K562 (cell line): Measurements from ENCODE around the gene VARS1. TPM values are rescaled to one million over a fixed set of nuclear protein-coding genes. Genes with fewer than 3 reads are reported as not detected.
A peak's percentile ranks its signal among the peaks of the same experiment; 100 is the strongest.

Experiments used
- COPS2 ChIP-seq: fragments of 450-650 bp; conservative IDR thresholded peaks from 2 replicates; pipeline ENCODE4 v1.6.1; 2016; ENCODE audit warnings: mild to moderate bottlenecking, moderate library complexity
- NONO ChIP-seq, 2 experiments: fragments of 200-400 bp in 1 of 2; fragments of 450-650 bp in 1 of 2; formaldehyde crosslinking in 1 of 2; IDR thresholded peaks; 2 replicates each; pipeline ENCODE4 v1.6.1; 2017; ENCODE audit warnings: low read depth in 2 of 2, mild to moderate bottlenecking in 2 of 2, moderate library complexity in 2 of 2, low read length in 1 of 2
- PHF20 ChIP-seq: fragments of 450-650 bp; IDR thresholded peaks from 2 replicates; pipeline ENCODE4 v1.6.1; 2018; ENCODE audit not compliant: partially characterized antibody
- RBFOX2 ChIP-seq: fragments of 200-400 bp; formaldehyde crosslinking; IDR thresholded peaks from 2 replicates; pipeline ENCODE4 v1.6.1; 2017; ENCODE audit warnings: low read depth, mild to moderate bottlenecking, low read length, moderate library complexity
- RCOR1 ChIP-seq, 2 experiments: IDR thresholded peaks; 2 replicates each; pipeline ENCODE4 v1.6.1; 2012; ENCODE audit warnings: low read depth in 2 of 2, low read length in 2 of 2, borderline replicate concordance in 1 of 2, improper control_type of control experiment in 1 of 2
- ZFP30 ChIP-seq: fragments of 250-450 bp; sonication (Bioruptor Pico); IDR thresholded peaks from 2 replicates; pipeline ENCODE4 v1.8.0; 2022; ENCODE audit warnings: moderate library complexity, mild to moderate bottlenecking, inconsistent platforms, borderline replicate concordance
- polyA plus RNA-seq, 8 experiments: library from polyadenylated mRNA; depleted of rRNA in 4 of 8; stranded (reverse) in 5 of 8; unstranded in 3 of 8; fragments of >200 nt; fragmentation: Nextera tagmentation in 2 of 8; fragmentation: Illumina TruSeq in 1 of 8; extraction: Ambion mirVana in 2 of 8; extraction: Trizol in 1 of 8; gene quantifications; 2 replicates each; pipeline versions ENCODE4 v1.2.1 to v1.2.3, GENCODE V29; 2011 to 2014; ENCODE audit warnings: inconsistent platforms in 1 of 8, missing spikeins in 1 of 8
- total RNA-seq, 7 experiments: library from RNA; depleted of rRNA in 6 of 7; stranded (reverse); fragments of >200 nt in 6 of 7; fragmentation: Illumina TruSeq in 2 of 7; extraction: Trizol in 2 of 7; gene quantifications; 2 replicates each; pipeline versions ENCODE4 v1.2.1 to v1.2.3, GENCODE V29; 2011 to 2021; ENCODE audit warnings: low replicate concordance in 1 of 7
- TF ChIP-seq, protein P1 (sequence below): fragments of 450-650 bp; IDR thresholded peaks from 2 replicates; pipeline ENCODE4 v1.6.1; 2017; ENCODE audit warnings: antibody characterized with exemption, mild to moderate bottlenecking
- TF ChIP-seq, protein P2 (sequence below): sonication (generic); formaldehyde crosslinking; IDR thresholded peaks from 2 replicates; pipeline ENCODE4 v1.8.0; 2022; ENCODE audit warnings: missing genetic modification reagents, mild to moderate bottlenecking, borderline replicate concordance
- TF ChIP-seq, protein P3 (sequence below): fragments of 250-450 bp; sonication (Bioruptor Pico); IDR thresholded peaks from 2 replicates; pipeline ENCODE4 v1.8.0; 2022; ENCODE audit warnings: inconsistent platforms
- TF ChIP-seq, protein P4 (sequence below): fragments of 250-450 bp; sonication (Bioruptor Pico); IDR thresholded peaks from 2 replicates; pipeline ENCODE4 v1.8.0; 2022; ENCODE audit warnings: moderate library complexity, mild to moderate bottlenecking, inconsistent platforms

VARS1 gene
- total and polyA plus RNA-seq, 9 of the 15 experiments (the other 6 are each of a cell fraction or from before 2014, with no cell fraction given) = 2.9 to 488 (median 130) TPM

DNA sequence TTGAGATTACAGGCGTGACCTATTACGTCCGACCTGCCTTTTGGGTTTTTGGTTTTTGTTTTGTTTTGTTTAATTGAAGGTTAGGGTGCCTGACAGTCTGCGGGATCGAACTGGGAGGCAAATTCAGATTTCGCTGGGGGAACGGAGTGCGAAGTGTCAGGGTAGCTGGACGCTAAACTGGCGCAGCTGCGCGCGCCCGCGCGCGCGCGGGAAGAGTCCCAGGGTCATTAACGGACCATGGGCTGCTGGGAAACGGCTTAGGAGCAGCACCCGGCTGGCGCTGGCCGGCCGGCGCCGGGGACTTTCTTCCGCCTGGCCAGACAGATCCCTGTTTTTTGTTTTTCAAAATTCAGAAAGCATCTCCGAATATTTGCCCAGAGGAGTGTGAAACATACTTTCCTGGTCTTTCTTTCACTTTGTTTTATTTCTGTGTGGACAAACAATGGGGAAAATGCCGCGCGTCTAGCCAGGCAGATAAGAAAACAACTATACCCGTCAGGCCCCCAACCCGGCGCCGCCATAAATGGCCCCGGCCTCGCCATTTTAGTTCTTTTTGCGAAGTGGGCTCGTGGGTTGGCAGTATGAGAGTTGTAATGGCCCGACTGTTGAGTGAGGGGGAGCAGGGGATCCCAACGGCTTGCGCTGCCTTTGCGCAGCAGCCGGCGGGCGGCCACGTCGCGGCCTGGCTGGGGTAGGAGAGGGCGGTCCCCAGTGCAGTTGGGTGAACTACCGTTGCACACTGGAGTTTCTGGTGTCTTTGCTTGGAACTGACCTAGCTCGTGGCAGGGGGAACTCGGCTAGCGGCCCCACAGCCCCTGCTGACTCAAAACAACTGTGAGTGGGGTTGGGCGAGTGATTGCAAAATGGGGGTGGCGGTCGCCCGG, 39.1 kb upstream of the VARS1 start (continued):
- TF ChIP-seq, protein P1, sequence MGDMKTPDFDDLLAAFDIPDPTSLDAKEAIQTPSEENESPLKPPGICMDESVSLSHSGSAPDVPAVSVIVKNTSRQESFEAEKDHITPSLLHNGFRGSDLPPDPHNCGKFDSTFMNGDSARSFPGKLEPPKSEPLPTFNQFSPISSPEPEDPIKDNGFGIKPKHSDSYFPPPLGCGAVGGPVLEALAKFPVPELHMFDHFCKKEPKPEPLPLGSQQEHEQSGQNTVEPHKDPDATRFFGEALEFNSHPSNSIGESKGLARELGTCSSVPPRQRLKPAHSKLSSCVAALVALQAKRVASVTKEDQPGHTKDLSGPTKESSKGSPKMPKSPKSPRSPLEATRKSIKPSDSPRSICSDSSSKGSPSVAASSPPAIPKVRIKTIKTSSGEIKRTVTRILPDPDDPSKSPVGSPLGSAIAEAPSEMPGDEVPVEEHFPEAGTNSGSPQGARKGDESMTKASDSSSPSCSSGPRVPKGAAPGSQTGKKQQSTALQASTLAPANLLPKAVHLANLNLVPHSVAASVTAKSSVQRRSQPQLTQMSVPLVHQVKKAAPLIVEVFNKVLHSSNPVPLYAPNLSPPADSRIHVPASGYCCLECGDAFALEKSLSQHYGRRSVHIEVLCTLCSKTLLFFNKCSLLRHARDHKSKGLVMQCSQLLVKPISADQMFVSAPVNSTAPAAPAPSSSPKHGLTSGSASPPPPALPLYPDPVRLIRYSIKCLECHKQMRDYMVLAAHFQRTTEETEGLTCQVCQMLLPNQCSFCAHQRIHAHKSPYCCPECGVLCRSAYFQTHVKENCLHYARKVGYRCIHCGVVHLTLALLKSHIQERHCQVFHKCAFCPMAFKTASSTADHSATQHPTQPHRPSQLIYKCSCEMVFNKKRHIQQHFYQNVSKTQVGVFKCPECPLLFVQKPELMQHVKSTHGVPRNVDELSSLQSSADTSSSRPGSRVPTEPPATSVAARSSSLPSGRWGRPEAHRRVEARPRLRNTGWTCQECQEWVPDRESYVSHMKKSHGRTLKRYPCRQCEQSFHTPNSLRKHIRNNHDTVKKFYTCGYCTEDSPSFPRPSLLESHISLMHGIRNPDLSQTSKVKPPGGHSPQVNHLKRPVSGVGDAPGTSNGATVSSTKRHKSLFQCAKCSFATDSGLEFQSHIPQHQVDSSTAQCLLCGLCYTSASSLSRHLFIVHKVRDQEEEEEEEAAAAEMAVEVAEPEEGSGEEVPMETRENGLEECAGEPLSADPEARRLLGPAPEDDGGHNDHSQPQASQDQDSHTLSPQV = no peak
- TF ChIP-seq, protein P2, sequence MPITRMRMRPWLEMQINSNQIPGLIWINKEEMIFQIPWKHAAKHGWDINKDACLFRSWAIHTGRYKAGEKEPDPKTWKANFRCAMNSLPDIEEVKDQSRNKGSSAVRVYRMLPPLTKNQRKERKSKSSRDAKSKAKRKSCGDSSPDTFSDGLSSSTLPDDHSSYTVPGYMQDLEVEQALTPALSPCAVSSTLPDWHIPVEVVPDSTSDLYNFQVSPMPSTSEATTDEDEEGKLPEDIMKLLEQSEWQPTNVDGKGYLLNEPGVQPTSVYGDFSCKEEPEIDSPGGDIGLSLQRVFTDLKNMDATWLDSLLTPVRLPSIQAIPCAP (CRISPR knock-in tag) = 0 out of 2 replicates have a peak, but pooled peaks have one; percentile 88
- no peak for TF ChIP-seq PHF20
- peak in 1 of 2 experiments; percentile 64; a peak in 1 of 4 replicates for TF ChIP-seq RCOR1 (IDR thresholded peaks at IDR 0.05; ENCODE audit: borderline replicate concordance in 1 of 2, low read depth in 2 of 2, low read length in 2 of 2)
- TF ChIP-seq ZFP30 = no peak; the same call in 1 of the 2 replicates
- peak; percentile 99 for TF ChIP-seq RBFOX2
- TF ChIP-seq, protein P3, sequence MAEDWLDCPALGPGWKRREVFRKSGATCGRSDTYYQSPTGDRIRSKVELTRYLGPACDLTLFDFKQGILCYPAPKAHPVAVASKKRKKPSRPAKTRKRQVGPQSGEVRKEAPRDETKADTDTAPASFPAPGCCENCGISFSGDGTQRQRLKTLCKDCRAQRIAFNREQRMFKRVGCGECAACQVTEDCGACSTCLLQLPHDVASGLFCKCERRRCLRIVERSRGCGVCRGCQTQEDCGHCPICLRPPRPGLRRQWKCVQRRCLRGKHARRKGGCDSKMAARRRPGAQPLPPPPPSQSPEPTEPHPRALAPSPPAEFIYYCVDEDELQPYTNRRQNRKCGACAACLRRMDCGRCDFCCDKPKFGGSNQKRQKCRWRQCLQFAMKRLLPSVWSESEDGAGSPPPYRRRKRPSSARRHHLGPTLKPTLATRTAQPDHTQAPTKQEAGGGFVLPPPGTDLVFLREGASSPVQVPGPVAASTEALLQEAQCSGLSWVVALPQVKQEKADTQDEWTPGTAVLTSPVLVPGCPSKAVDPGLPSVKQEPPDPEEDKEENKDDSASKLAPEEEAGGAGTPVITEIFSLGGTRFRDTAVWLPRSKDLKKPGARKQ = no peak
- TF ChIP-seq, protein P4, sequence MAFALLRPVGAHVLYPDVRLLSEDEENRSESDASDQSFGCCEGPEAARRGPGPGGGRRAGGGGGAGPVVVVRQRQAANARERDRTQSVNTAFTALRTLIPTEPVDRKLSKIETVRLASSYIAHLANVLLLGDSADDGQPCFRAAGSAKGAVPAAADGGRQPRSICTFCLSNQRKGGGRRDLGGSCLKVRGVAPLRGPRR = peak; percentile 90
- TF ChIP-seq NONO (IDR thresholded peaks at IDR 0.05; ENCODE audit: low read depth in 2 of 2, low read length in 1 of 2) = peak in 1 of 2 experiments; percentile 93; a peak in 2 of 4 replicates
- TF ChIP-seq COPS2 = no peak
